GM21381 (cell line): ENCODE data around the gene GABRB1.

ENCODE experiments used
- ATAC-seq: cut with Tn5 transposase; IDR thresholded peaks from one replicate; pipeline ENCODE4 v1.9.1; 2021; ENCODE audit warnings: mild to moderate bottlenecking, moderate library complexity; ENCODE audit not compliant: unreplicated experiment

Gene GABRB1

GRCh38 chr4:47045261-47045660 is 13.9 kb downstream of the GABRB1 start:
- no peak for ATAC-seq

- no peak for ATAC-seq
These were observed 18.0 kb downstream of the GABRB1 start for GRCh38 chr4:47049347-47049746.

GRCh38 chr4:47050761-47051725 is 19.7 kb downstream of the GABRB1 start:
- ATAC-seq, result no peak

GRCh38 chr4:47053485-47053884 is 22.1 kb downstream of the GABRB1 start:
- no peak for ATAC-seq

GRCh38 chr4:47054130-47054529 is 22.8 kb downstream of the GABRB1 start:
- no peak for ATAC-seq

- ATAC-seq, result no peak
These were observed 26.6 kb downstream of the GABRB1 start for GRCh38 chr4:47057991-47058390.

GRCh38 chr4:47060561-47060960 is 29.2 kb downstream of the GABRB1 start:
- ATAC-seq, result no peak

GRCh38 chr4:47061435-47061834 is 30.1 kb downstream of the GABRB1 start:
- no peak for ATAC-seq

- no peak for ATAC-seq
These were observed 33.7 kb downstream of the GABRB1 start for GRCh38 chr4:47065051-47065481.

- no peak for ATAC-seq
These were observed 37.6 kb downstream of the GABRB1 start for GRCh38 chr4:47068986-47069385.

- no peak for ATAC-seq
These were observed 40.6 kb downstream of the GABRB1 start for GRCh38 chr4:47071901-47072341.

- no peak for ATAC-seq
These were observed 42.3 kb downstream of the GABRB1 start for GRCh38 chr4:47073647-47074046.

- no peak for ATAC-seq
These were observed 43.4 kb downstream of the GABRB1 start for GRCh38 chr4:47074816-47075215.

GRCh38 chr4:47075262-47075661 is 43.9 kb downstream of the GABRB1 start:
- ATAC-seq, result no peak

- no peak for ATAC-seq
These were observed 44.6 kb downstream of the GABRB1 start for GRCh38 chr4:47075919-47076318.

GRCh38 chr4:47084111-47084510 is 52.7 kb downstream of the GABRB1 start:
- no peak for ATAC-seq

GRCh38 chr4:47084795-47085194 is 53.4 kb downstream of the GABRB1 start:
- ATAC-seq, result no peak

GRCh38 chr4:47088298-47088697 is 56.9 kb downstream of the GABRB1 start:
- ATAC-seq, result no peak

GRCh38 chr4:47095884-47096283 is 64.5 kb downstream of the GABRB1 start:
- no peak for ATAC-seq

- ATAC-seq, result no peak
These were observed 70.1 kb downstream of the GABRB1 start for GRCh38 chr4:47101453-47101852.

GRCh38 chr4:47104986-47105385 is 73.6 kb downstream of the GABRB1 start:
- no peak for ATAC-seq

GRCh38 chr4:47106561-47106960 is 75.2 kb downstream of the GABRB1 start:
- no peak for ATAC-seq
